Hematopoietic multipotent progenitor cell treated with erythropoietin and hydrocortisone succinate and interleukin-3 and kit ligand, for 17 days (in vitro differentiated cells): ENCODE results near the gene SYT2.
"Not testable (repeated sequence)": the region's sequence is repeated elsewhere in the genome, so short reads cannot be mapped to it uniquely, and the experiment has no call there.

Experiments used
- DNase-seq: peaks from one replicate; pipeline ENCODE4 v3.0.0-alpha.2; 2015; ENCODE audit warnings: low spot score

The SYT2 gene

DNA sequence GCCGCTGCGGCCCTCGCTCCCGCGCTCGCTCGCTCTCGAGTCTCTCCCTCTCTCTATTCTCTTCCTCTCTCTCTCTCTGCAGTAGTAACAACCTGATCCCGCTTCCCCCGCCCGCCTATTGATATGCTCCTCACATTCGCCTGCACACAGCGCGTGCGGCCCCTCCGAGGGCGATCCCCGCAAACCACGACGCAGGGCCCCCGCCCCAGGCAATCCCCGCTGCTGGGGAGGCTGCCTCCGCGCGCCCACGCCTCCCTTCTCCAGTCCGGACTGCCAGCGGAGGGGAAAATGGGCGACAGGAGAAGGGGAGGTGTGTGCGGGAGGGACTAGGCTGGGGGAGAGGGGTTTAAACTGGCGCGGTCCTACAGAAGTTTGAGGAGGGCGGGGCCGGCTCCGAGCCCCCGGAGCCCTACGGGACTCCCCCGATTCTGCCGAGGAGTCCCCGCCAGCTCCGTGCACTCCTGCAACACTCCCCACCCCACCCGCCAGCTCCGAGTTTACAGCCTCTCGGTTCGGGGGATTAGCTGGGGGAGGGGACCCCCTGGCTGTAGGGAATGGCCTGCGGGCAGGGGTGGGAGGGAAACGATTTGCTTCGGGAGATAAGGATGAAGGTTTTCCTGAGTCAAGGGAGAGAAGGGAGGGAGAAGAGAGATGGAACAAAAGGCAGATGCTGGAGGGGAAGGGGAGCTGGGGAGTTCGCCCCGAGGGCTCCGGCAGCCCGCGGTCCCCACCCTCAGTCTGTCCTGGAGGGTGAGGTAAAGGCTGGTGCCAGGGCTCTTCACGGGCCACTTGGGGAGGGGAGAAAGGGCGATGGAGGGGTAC lies 66.6 kb downstream of the SYT2 start:
- no peak for DNase-seq

- DNase-seq = no peak
Measured at GRCh38 chr1:202642619-202643291, 67.5 kb downstream of the SYT2 start.

GRCh38 chr1:202642212-202642611 lies 68.0 kb downstream of the SYT2 start:
- no peak for DNase-seq

DNA sequence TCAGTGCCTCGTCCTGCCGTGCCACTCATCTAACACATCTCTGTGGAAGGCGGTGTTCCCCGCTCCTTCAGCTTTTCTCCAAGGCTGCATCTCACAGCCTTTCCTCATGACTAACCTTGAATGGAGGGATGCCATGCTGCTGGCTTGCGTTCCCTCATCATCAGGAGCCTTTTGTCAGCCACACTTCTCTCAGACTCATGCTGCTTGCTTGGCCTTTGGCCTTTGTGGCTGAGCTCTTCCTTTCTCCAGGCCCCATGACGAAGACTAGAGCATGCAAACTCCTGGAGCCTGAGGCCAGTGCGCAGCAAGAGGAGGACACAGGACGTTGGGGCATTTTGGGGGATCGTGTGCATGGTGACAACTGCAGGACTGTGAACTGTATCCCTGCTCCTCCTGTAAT lies 70.8 kb downstream of the SYT2 start:
- no peak for DNase-seq

DNA sequence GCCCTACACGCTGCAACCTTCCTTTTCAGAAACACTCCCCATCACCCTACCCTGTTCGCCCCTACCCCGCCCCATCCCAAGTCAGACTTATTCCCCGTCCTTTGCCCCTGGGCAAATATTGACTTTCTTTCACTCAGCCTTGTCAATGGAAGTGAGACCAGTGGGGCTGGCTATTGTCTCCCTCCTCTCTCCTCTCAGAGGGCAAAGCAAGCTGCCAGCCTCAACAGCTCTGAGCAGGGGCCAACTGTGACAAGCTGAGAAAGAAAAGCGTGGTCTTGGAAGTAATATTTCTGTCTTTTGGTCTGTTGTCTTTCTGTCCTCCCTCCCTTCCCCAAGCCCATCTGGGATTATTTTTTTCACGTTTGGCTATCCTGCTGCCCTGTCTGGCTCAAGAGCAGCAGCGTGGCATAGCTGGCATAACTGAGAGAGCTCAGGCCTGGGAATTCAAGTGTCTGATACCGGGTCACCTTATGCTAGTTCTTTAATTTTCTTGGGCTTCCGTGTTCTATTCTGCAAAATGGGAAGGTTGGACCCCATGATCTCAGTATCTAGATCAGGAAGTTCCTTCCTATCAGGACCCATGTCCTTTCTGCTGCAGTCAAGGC lies 71.5 kb downstream of the SYT2 start:
- not testable (repeated sequence) for DNase-seq

GRCh38 chr1:202638019-202638700 lies 72.1 kb downstream of the SYT2 start:
- no peak for DNase-seq

GRCh38 chr1:202637321-202638018 lies 72.8 kb downstream of the SYT2 start:
- DNase-seq = not testable (repeated sequence)

GRCh38 chr1:202636171-202636570 lies 74.1 kb downstream of the SYT2 start:
- DNase-seq = not testable (repeated sequence)

GRCh38 chr1:202632241-202632640 lies 78.0 kb downstream of the SYT2 start:
- no peak for DNase-seq

GRCh38 chr1:202631076-202631923 lies 79.0 kb downstream of the SYT2 start:
- DNase-seq = no peak

GRCh38 chr1:202630541-202630940 lies 79.7 kb downstream of the SYT2 start:
- no peak for DNase-seq

DNA sequence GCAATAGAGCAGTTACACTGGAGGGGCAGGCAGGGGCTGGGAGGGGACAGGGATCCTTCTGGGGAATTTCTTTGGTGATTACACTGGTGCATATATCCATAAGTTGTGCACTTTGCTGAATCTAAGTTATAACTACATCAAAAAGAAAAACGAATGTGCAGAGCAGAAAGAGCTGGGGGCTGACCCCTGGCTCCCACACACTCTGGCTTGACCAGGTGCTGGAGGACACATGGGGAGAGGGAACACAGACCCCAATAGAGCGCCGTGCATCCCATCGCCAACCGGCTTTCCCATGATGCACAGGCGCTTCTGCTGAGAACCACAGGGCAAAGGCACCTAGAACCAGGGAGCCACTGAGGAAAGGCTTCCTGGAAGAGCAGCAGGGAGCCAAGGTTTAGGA lies 80.2 kb downstream of the SYT2 start:
- not testable (repeated sequence) for DNase-seq

GRCh38 chr1:202629257-202629811 lies 80.9 kb downstream of the SYT2 start:
- not testable (repeated sequence) for DNase-seq

GRCh38 chr1:202628646-202629215 lies 81.5 kb downstream of the SYT2 start:
- no peak for DNase-seq

- DNase-seq = no peak
Measured at GRCh38 chr1:202627841-202628565, 82.3 kb downstream of the SYT2 start.

- DNase-seq = not testable (repeated sequence)
Measured at GRCh38 chr1:202627036-202627435, 83.2 kb downstream of the SYT2 start.

DNA sequence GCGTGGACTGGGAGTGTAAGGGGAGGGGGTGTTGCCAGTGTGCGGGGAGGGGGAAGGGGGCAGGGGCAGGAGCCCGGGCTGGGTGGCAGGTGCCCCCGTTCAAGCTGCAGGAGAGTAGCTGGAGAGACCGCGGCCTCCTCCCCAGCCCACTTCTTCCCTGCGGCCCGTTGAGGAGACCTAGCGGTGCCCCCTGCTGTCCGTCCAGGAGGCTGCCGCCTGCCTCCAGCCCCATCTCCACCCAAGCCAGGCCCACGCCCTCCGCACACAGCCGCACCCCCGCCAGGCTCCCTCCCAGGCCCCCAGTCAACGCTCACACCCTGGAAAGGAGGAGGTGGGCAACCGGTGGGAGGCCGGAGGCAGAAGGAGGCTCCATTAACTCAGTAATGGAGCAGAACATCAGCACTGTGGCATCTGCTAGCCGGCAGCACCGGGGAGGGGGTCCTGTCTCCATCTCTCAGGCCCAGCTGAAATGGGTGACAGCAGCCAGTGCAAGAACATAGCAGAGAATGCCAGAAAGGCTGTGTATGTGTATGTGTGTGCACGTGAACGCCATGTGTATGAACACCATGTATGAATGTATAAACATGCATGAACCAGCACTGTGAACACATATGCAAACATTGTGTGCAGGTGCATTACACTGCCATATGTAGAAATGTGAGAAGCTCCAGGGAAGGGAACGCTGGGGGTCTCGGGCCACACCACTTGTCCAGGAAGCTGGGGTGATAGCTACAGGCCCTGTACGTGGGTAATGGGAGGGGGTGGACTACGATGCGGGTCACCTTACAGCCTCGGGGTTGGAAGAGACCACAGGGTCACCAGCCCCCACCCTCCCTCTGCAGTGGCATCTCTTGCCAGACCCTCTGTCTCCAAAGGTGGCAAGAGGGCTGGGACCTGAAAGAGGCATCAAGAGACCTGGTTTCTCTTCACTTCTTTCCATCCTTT lies 84.6 kb downstream of the SYT2 start:
- no peak for DNase-seq

DNA sequence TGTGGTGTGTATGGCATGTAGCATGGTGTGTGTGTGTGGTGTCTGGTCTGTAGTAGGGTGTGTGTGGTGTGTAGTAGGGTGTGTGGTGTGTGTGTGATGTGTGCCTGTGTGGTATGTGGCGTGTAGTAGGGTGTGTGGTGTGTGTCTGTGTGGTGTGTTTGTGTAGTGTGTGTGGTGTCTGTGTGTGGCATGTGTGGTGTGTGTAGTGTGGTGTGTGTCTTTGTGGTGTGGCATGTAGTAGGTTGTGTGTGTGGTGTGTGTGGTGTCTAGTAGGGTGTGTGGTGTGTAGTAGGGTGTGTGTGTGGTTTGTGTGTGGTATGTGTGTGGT lies 85.5 kb downstream of the SYT2 start:
- no peak for DNase-seq
